Measurements from ENCODE around the gene ACOXL.

GRCh38 chr2:111118481-111118980 lies 386.2 kb downstream of the ACOXL start:
- TF ChIP-seq CTCF (conservative IDR thresholded peaks at IDR 0.05 in 1 of 2, IDR thresholded peaks at IDR 0.05 in 1 of 2; ENCODE audit: extremely low read depth in 1 of 2, insufficient read depth in 1 of 2, low read depth in 1 of 2, low read length in 2 of 2) = no peak
- no peak for TF ChIP-seq EZH2 (IDR thresholded peaks at IDR 0.05; ENCODE audit: borderline replicate concordance, low read length)

All from mammary epithelial cell (primary cell).